ENCODE measurements around the gene CNMD.
"Not testable (repeated sequence)": the region's sequence is repeated elsewhere in the genome, so short reads cannot be mapped to it uniquely, and the experiment has no call there.

CNMD gene

GRCh38 chr13:52743988-52744387 is 4.4 kb upstream of the CNMD start:
- no peak for DNase-seq

- DNase-seq, result no peak
Observed at GRCh38 chr13:52743569-52743968, 3.9 kb upstream of the CNMD start.

DNA sequence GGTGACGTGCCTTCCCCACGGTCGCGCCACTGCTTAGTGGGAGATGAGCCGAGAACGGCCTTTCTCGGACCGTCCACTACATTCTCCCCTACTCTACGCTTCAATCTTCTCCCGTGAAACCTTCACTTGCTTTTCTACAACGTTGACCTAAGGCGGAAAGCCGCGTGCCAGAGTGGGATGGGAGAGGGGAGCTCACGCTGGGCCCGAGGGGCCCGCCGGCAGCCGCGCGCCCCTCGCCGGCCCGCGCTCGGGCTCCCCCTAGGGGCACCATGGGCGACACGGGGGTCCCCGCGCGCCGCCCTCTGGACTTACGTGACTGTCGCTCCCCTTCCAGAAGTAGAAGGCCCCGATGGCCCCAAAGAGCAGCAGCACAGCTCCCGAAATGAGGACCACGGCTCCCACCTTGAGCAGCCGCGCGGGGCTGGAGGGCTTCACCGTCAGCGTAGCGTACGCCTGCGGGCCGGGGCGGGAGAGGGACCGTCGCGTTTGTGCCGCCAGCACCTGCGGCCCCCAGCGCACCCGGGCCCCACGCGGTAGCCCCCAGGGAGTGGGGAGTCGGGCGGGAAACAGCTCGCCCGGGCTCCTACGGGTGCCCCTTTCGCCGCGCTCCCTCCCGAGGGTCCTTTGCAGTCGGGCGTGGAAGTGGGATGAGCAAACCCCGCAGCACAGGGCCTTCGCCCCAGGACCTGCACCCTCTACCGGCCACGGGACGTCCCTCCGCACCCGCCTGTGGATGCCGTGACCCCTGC is 727 bp downstream of the CNMD start:
- peak; percentile 31 for DNase-seq

GRCh38 chr13:52737965-52738364 is 1.7 kb downstream of the CNMD start:
- no peak for DNase-seq

GRCh38 chr13:52737451-52737850 is 2.2 kb downstream of the CNMD start:
- no peak for DNase-seq

DNA sequence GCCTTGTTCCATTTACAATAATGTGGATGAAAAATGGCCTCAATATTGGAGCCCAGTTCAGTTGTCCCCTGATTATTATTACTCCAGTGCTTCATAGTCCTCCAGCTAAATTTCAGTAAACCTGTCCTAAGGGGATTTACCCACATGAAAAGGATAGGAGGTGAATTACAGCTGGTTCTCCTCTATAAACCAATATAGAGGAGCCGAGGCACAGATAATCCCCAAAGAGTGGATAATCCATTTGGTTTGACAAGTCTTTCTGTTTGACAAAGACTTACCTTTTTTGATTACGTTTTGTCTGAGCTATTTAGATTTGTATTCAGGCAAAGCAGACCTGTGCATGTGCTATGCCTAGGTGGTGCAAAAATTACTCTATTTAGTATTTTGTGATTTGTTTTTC is 2.7 kb downstream of the CNMD start:
- DNase-seq, result no peak

- no peak for DNase-seq
Observed at GRCh38 chr13:52734075-52734623, 5.5 kb downstream of the CNMD start.

DNA sequence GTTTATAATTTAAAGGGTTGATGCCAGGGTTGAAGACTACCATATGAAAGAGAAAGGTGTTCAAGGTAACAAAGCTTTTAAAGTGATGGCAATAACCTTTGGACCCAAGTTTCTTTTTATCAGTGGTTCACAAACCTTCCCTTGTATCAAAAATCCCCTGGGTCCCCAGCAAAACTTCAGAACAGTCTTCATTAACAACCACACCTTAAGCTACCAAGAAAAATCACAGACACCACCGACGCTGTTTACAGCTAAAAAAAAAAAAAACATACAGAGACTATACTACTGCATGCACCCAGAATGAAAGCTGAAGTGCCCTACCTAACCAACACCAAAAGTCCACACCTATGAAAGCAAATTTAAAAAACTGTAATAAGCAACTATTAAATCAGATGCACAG is 13.4 kb downstream of the CNMD start:
- no peak for DNase-seq

DNA sequence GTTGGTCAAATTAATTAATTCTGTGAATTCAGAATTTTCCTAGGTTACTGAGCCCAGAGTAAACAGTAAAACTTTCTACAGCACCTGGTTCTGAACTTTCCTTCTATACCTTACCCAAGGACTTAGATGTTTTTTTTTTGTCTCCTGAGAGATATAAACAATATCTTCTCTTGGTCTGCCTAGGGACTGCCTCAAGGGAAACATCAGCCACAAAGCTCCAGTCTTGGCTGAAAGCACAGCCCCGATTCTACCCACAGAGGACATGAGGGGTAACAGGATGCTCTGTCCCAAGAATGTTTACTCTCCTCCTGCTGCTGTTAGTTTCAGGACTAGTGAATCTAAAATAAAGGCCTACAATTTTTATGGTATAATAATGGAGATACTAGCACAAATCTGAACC is 14.3 kb downstream of the CNMD start:
- no peak for DNase-seq

- no peak for DNase-seq
Observed at GRCh38 chr13:52723181-52723580, 16.4 kb downstream of the CNMD start.

DNA sequence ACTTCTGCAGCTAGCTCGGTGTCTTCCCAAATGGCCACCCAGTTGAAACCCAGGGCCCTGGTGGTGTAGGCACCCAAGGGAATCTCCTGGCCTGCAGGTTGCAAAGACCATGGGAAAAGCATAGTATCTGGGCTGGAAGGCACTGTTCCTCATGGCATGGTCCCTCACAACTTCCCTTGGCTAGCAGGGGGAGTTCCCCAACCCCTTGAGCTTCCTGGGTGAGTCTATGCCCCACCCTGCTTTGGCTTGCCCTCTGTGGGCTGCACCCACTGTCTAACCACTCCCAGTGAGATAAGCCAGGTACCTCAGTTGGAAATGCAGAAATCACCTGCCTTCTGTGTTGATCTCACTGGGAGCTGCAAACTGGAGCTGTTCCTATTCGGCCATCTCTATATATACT is 18.3 kb downstream of the CNMD start:
- DNase-seq, result not testable (repeated sequence)

DNA sequence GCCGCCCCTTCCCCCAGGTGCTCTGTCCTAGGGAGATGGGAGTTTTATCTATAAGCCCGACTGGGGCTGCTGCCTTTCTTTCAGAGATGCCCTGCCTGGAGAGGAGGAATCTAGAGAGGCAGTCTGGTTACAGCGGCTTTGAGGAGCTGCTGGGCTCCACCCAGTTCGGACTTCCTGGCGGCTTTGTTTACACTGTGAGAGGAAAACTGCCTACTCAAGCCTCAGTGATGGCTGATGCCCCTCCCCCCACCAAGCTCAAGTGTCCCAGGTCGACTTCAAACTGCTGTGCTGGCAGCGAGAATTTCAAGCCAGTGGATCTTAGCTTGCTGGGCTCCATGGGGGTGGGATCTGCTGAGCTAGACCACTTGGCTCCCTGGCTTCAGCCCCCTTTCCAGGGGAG is 18.7 kb downstream of the CNMD start:
- not testable (repeated sequence) for DNase-seq

GRCh38 chr13:52713894-52714293 is 25.7 kb downstream of the CNMD start:
- DNase-seq, result no peak

- DNase-seq, result no peak
Observed at GRCh38 chr13:52712385-52712784, 27.2 kb downstream of the CNMD start.

DNA sequence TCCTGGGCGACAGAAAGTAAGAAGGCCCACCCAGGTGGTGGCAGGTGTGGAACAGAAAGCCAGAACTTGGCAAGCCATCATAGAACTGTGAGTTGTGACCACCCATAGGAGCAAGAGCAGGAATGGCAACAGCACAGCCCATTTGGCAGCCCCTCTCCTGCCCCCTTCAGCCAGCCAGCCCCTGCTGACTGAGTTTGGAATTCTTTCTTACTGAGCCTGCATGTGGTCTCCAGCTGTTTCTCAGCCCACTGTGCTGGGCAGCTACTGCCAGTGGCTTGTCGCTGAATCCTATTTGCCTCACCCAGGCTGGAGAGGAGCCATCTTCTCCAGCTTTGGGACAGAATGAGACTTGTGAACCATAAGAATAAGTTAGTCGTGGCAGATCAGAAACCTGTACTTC is 28.3 kb downstream of the CNMD start:
- DNase-seq, result no peak

- DNase-seq, result not testable (repeated sequence)
Observed at GRCh38 chr13:52708266-52708665, 31.4 kb downstream of the CNMD start.

- DNase-seq, result no peak
Observed at GRCh38 chr13:52707375-52707774, 32.2 kb downstream of the CNMD start.

- no peak for DNase-seq
Observed at GRCh38 chr13:52706081-52706480, 33.5 kb downstream of the CNMD start.

- DNase-seq, result no peak
Observed at GRCh38 chr13:52703482-52703881, 36.1 kb downstream of the CNMD start.

DNA sequence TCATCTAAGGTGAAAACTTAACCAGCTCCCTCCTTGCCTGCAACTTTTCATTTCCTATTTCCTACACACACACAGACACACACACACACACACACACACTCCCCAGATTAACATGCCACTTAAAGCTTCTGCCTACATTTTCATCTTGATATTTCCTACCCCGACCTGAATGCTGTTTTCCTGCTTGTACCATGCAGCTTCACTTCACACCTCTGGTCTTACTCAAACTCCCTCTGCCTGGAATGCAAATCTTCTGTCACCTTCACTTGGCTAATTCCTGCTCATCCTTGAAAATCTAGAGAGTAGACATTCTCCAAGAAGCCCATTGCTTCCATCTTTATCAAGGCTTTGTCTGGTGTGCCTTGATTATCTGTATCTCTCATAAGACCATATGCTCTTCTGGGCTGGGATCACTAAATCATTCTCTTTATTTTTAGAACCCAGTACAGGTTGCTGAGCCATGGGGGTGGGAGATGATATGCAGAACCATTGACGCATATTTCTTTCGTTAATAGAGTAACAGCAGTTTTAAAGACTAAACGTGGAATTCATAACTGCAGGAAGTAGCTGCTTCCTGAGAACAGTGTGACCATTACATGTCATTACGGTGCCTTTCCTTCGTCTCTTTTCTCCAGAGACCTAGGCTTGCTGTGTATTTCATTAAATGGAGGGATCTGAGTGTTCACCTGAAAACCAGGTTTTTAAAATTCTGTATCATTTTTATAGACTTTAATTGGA is 37.7 kb downstream of the CNMD start:
- no peak for DNase-seq

- DNase-seq, result no peak
Observed at GRCh38 chr13:52696566-52696965, 43.1 kb downstream of the CNMD start.

- no peak for DNase-seq
Observed at GRCh38 chr13:52695856-52696255, 43.8 kb downstream of the CNMD start.

DNA sequence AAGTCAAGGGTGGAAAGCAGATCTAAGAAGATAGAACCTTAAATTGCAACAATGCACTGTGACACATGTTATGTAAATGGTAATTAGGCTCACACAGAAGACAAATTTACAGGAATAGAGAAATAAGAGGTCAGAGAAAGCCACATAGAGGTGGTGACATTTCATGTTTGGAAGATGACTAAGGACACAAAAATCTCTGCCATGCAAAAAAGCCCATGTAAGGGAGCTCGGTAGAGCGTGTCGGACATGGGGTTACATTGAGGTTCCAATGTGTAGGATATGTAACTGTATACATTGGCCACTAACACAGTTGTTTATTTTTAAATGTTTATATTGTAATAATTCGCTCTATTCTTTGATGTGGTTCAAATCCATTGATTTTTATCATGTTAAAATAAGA is 53.2 kb downstream of the CNMD start:
- DNase-seq, result no peak

GRCh38 chr13:52685806-52686205 is 53.8 kb downstream of the CNMD start:
- DNase-seq, result not testable (repeated sequence)
